MG63 (cell line): ENCODE data around the gene WASHC3. TPM values are rescaled to one million over a fixed set of nuclear protein-coding genes. Genes with fewer than 3 reads are reported as not detected.
"Not testable (repeated sequence)": the region's sequence is repeated elsewhere in the genome, so short reads cannot be mapped to it uniquely, and the experiment has no call there.

ENCODE experiments used
- DNase-seq: peaks from one replicate; pipeline ENCODE4 v3.0.0-alpha.2; 2020
- H3K27me3 ChIP-seq: fragments of 250-450 bp; sonication (Bioruptor Pico); 2 replicates; pipeline ENCODE4 v1.5.1; 2020; ENCODE audit warnings: mild to moderate bottlenecking, moderate library complexity
- H3K36me3 ChIP-seq: fragments of 250-450 bp; sonication (Bioruptor Pico); 2 replicates; pipeline ENCODE4 v1.5.1; 2020; ENCODE audit warnings: mild to moderate bottlenecking, moderate library complexity
- H3K4me3 ChIP-seq: fragments of 250-450 bp; sonication (Bioruptor Pico); 2 replicates; pipeline ENCODE4 v1.5.1; 2020; ENCODE audit warnings: mild to moderate bottlenecking, moderate library complexity
- H3K9me3 ChIP-seq: fragments of 250-450 bp; sonication (Bioruptor Pico); 2 replicates; pipeline ENCODE4 v1.5.1; 2020; ENCODE audit warnings: mild to moderate bottlenecking, moderate library complexity
- total RNA-seq: library from RNA; depleted of rRNA; stranded (reverse); fragments of >200 nt; shearing (Covaris generic); gene quantifications from 2 replicates; pipeline ENCODE4 v1.2.3, GENCODE V29; 2014; ENCODE audit warnings: low replicate concordance; rRNA removed

WASHC3 gene, protein sequence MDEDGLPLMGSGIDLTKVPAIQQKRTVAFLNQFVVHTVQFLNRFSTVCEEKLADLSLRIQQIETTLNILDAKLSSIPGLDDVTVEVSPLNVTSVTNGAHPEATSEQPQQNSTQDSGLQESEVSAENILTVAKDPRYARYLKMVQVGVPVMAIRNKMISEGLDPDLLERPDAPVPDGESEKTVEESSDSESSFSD
- total RNA-seq = 42.6 and 46.2 TPM in 2 replicates

DNA sequence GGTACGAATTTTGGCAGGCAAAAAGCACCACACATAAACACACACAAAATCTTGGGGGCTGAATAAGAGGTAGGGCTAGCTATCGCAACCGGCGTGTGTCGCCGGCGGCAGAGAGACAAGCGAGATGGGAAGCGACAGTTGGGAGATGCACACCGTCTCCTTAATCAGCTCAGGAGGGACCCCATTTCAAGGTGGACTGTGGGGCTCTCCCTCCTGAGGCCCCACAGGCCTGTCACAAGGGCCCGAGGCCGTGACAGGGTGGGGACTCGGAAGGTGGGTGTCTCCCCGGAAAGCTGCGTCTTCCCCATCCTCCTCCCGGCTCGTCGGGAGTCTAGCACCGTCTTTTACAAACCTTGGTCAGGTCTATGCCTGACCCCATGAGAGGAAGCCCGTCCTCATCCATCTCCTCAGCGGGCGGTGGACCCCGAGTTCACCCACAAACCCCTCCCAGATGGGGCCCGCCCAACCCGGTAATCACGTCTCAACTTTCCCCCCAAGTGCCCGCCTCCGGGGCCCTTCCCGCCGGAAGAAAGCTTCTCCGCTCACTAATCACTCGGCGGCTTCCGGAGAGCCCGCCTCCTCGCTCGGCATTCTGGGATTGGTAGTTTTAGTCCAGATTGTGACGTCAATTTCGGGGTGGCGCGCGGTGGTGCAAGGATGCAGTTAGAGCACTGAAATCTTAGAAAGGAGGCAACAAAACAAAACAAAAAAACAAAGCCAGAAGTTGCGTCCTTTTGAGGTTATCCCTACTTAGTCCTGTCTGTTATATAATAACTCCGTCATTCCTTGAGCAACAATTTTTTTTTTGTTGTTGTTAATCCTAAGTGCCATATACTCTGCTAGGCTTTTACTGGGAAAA lies at the start of gene WASHC3:
Gene WASHC3, minus strand, starts transcription at position 432 of the 859 bp plus-strand sequence. Its CDS starts 29 bp downstream, at position 403.
- peak; percentile 93 for DNase-seq
- Histone ChIP-seq H3K4me3 (peak within 1 kb of the TSS; percentile 78), H3K36me3 (peaks cover 2% of the 10 kb centered on the region; the same call in 1 of the 2 replicates), H3K27me3 (no peaks in the 10 kb centered on the region), H3K9me3 (no peaks in the 10 kb centered on the region)

DNA sequence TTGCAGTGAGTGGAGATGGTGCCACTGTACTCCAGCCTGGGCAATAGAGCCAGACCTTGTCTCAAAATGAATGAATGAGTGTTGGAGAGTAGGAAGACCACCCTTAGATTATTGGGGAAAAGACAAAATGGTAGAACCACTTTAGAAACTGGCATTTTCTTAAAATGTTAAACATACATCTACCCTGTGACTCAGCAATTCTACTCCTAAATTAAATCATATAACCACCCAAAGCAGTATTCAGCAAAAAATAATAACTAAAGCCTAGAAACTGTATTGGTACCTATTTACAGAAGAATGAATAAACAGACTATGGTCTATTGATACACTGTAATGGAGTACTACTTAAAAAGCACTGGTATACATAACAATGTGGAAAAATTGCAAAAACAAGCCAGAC lies 49.0 kb upstream of the WASHC3 start:
- Histone ChIP-seq H3K4me3 (no peak overlapping the region), H3K9me3 (peaks cover 12% of the 10 kb centered on the region), H3K27me3 (no peaks in the 10 kb centered on the region), H3K36me3 (peaks cover 62% of the 10 kb centered on the region)
- DNase-seq = no peak

GRCh38 chr12:102107970-102108369 lies 46.2 kb upstream of the WASHC3 start:
- no peak for DNase-seq
- H3K27me3 ChIP-seq = no peaks in the 10 kb centered on the region
- H3K9me3 ChIP-seq = peaks cover 17% of the 10 kb centered on the region
- no peak overlapping the region for H3K4me3 ChIP-seq
- peaks cover 71% of the 10 kb centered on the region for H3K36me3 ChIP-seq

DNA sequence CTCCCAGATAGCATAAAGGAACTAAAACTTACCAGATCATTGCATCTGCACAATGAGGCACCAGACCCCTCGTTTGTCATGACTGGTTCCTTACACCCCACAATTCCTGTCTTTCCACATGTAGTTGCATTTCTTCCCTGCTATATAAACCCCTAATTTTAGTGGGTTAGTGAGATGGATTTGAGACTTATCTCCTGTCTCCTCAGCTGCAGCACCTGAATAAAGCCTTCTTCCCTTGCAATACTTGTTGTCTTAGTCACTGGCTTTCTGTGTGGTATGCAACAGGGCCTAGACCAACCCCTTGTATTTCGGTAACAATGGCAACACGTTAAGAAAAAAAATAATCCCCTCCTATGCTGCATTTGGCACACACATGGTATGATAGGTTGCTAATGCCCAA lies 45.1 kb upstream of the WASHC3 start:
- Histone ChIP-seq H3K9me3 (peaks cover 17% of the 10 kb centered on the region), H3K36me3 (peaks cover 71% of the 10 kb centered on the region), H3K27me3 (no peaks in the 10 kb centered on the region), H3K4me3 (no peak overlapping the region)
- DNase-seq = no peak

- Histone ChIP-seq H3K27me3 (no peaks in the 10 kb centered on the region), H3K9me3 (no peaks in the 10 kb centered on the region)
- DNase-seq = no peak
Measured at GRCh38 chr12:102096855-102097254, 35.1 kb upstream of the WASHC3 start.

DNA sequence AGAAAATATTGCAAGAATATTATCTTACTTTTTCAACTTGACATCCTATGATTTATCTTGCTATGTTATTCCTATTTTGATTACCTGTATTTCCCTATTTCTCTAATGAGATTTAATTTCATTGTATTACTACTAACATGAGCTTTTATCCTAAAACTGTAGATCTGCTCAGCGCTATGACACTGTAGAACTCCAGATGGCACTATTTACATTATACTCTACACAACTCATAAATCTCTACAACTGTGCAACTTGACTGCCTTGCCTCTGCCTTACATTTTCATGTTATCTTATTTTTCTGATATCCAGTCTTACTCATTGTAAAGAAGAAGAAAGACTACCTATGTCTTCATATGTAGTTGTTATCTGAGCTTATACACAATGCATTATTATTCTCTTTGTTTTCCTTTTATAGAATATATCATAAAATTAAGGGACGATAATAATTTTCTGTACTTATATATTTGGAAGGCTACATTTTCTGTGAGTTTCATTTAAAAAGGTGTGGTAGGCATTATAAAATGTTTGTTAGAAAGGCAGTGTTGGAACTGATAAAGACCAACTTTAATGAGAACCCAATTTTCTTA lies 34.0 kb upstream of the WASHC3 start:
- no peaks in the 10 kb centered on the region for H3K27me3 ChIP-seq
- H3K36me3 ChIP-seq = peaks cover 28% of the 10 kb centered on the region
- H3K4me3 ChIP-seq = no peak overlapping the region
- no peaks in the 10 kb centered on the region for H3K9me3 ChIP-seq
- DNase-seq = no peak

More at GRCh38 chr12:102096855-102097254, 35.1 kb upstream of the WASHC3 start:
- Histone ChIP-seq H3K4me3 (no peak overlapping the region), H3K36me3 (peaks cover 34% of the 10 kb centered on the region)

- peaks cover 19% of the 10 kb centered on the region for H3K36me3 ChIP-seq
- no peaks in the 10 kb centered on the region; the same call in 1 of the 2 replicates for H3K9me3 ChIP-seq
- H3K4me3 ChIP-seq = no peak overlapping the region
- H3K27me3 ChIP-seq = no peaks in the 10 kb centered on the region
- DNase-seq = no peak
Measured at GRCh38 chr12:102093319-102093718, 31.5 kb upstream of the WASHC3 start.

DNA sequence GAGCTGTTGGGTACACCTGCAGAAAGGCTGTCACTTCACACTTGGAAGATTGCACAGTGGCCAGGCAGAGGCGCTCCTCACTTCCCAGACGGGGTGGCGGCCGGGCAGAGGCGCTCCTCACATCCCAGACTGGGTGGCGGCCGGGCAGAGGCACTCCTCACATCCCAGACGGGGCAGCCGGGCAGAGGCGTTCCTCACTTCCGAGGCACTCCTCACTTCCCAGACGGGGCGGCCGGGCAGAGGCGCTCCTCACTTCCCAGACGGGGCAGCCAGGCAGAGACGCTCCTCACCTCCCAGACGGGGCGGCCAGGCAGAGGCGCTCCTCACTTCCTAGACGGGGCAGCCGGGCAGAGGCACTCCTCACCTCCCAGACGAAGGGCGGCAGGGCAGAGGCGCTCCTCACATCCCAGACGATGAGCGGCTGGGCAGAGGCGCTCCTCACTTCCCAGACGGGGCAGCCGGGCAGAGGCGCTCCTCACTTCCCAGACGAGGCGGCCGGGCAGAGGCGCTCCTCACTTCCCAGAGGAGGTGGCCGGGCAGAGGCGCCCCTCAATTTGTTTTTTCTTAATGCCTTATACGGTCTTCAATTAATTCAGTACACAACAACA lies 27.5 kb upstream of the WASHC3 start:
- H3K9me3 ChIP-seq, H3K27me3 ChIP-seq, DNase-seq, H3K36me3 ChIP-seq, H3K4me3 ChIP-seq: not testable (repeated sequence)

GRCh38 chr12:102080842-102081241 lies 19.1 kb upstream of the WASHC3 start:
- peaks cover 20% of the 10 kb centered on the region for H3K36me3 ChIP-seq
- DNase-seq = no peak
- no peak overlapping the region for H3K4me3 ChIP-seq
- no peaks in the 10 kb centered on the region for H3K27me3 ChIP-seq
- no peaks in the 10 kb centered on the region for H3K9me3 ChIP-seq

GRCh38 chr12:102072092-102072491 lies 10.3 kb upstream of the WASHC3 start:
- not testable (repeated sequence) for DNase-seq, H3K9me3 ChIP-seq, H3K4me3 ChIP-seq, H3K27me3 ChIP-seq, H3K36me3 ChIP-seq

GRCh38 chr12:102069707-102070106 lies 7.9 kb upstream of the WASHC3 start:
- Histone ChIP-seq H3K36me3 (peaks cover 3% of the 10 kb centered on the region; the same call in 1 of the 2 replicates), H3K27me3 (no peaks in the 10 kb centered on the region), H3K9me3 (no peaks in the 10 kb centered on the region), H3K4me3 (no peak overlapping the region)
- no peak for DNase-seq

DNA sequence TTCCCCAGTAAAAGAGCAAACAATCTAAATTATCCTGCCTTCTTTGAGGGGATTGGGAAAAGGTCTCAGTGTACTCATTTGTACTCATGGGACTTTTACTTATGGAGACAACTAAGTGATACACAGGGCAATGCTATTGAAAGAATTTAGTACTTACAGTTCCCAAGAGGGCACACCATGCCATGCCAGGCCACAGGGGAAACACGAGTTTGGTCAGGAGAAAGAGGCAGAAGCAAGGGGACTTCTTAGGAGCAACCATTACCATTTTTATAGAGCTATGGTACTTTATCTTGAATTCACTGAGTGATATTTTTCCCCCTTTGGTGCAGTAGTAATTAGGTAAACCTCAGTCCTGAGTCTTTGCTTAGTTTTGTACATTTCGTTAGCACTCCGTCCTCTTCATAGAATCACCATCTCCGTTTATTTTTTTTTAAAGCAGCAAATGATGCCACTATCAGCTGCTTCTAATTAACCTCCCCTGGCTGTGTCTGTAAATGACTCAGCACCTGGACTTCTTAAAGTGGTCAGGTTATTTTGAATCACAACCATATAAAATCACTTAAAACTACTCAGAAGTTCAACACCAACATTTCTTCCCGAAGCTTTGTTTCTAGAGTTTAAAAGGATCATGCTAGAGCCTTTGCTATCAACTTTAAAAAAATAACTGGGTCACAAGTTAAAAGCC lies 5.9 kb upstream of the WASHC3 start:
- Histone ChIP-seq H3K27me3 (no peaks in the 10 kb centered on the region), H3K9me3 (no peaks in the 10 kb centered on the region), H3K36me3 (no peaks in the 10 kb centered on the region), H3K4me3 (no peak overlapping the region)
- DNase-seq = no peak

DNA sequence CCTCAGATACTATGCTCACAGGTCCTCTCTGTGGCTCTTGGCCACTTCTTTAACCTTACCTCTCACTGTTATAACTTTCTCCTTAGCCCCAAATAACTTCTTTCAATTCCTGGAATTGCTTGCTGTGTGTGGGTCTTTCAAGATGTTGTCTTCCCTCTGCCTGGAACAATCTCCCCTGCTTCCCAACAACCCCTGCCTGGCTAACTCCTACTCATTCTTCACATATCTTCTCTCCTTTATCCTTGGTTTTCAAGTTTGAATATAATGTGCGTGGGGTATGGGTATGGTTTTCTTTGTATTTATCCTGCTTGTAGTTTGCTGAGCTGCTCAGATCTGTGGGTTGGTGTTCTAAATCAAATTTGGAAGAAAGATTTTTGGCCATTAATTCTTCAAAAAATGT lies 2.7 kb upstream of the WASHC3 start:
- no peaks in the 10 kb centered on the region for H3K9me3 ChIP-seq
- H3K36me3 ChIP-seq = no peaks in the 10 kb centered on the region; the same call in 1 of the 2 replicates
- no peak overlapping the region for H3K4me3 ChIP-seq
- no peak for DNase-seq
- H3K27me3 ChIP-seq = no peaks in the 10 kb centered on the region

- Histone ChIP-seq H3K27me3 (no peaks in the 10 kb centered on the region), H3K9me3 (no peaks in the 10 kb centered on the region), H3K36me3 (no peaks in the 10 kb centered on the region; the same call in 1 of the 2 replicates), H3K4me3 (no peak overlapping the region)
- DNase-seq = no peak
Measured at GRCh38 chr12:102063069-102063468, 1.3 kb upstream of the WASHC3 start.

DNA sequence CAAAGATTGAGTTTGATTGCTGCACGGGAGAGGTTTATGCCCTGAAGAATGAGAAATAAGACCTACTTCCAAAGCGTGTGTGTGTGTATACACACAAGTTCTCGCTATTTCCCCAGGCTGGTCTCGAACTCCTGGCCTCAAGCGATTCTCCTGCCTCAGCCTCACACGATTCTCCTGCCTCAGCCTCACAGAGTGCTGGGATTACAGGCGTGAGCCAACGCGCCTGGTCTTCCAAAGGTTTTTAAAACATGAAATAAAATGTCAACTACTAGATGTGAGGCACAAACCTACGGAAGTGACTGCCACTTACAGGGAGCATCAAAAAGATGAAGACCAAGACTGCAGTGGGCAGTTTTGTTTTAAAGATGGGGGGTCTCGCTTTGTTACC lies 622 bp upstream of the WASHC3 start:
- H3K4me3 ChIP-seq = peak overlapping the region; percentile 78
- no peaks in the 10 kb centered on the region for H3K9me3 ChIP-seq
- no peak for DNase-seq
- no peaks in the 10 kb centered on the region; the same call in 1 of the 2 replicates for H3K36me3 ChIP-seq
- H3K27me3 ChIP-seq = no peaks in the 10 kb centered on the region

GRCh38 chr12:102061096-102061559 lies 663 bp downstream of the WASHC3 start:
- no peak for DNase-seq
- no peaks in the 10 kb centered on the region for H3K27me3 ChIP-seq
- H3K36me3 ChIP-seq = peaks cover 3% of the 10 kb centered on the region; the same call in 1 of the 2 replicates
- H3K9me3 ChIP-seq = no peaks in the 10 kb centered on the region
- peak overlapping the region; percentile 78 for H3K4me3 ChIP-seq
